Measurements from ENCODE around the gene ARFRP1. TPM values are rescaled to one million over a fixed set of nuclear protein-coding genes. Genes with fewer than 3 reads are reported as not detected.

The ARFRP1 gene
- total RNA-seq, 1 experiment from 2014 or later = 46.2 TPM

DNA sequence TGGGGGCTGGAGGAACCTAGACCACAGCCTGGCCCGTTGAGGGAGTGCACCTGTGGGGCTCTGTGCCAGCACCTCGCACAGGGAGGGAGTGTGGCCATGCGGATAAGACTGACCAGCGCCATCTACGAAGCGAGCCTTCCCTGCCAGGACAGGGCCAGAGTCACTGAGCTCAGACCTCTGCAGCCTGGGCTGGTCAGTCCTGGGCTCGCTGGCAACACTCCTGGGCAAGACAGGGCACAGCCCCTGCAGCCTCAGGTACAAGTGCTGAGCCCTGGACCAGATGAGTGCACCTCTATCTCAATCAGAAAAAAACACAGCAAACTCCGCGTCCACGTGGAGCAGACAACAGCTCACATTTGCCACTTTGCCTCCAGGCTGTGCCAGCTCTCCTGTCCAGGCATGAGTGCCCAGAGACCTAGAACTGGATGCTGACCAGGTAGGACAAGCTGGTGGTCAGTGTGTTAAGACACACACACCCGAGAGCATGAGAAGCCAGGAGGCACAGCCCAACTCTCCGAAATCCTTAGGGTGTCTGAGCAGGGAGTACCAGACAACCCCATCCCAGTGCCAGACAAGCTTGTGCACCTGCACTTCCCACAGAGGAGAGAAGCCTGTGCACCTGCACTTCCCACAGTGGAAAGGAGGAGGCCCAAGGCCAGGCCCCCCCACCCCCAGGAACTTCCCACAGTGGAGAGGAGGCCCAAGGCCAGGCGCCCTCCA, 4.9 kb downstream of the ARFRP1 start:
- no peak for DNase-seq (ENCODE audit: low read depth)

DNA sequence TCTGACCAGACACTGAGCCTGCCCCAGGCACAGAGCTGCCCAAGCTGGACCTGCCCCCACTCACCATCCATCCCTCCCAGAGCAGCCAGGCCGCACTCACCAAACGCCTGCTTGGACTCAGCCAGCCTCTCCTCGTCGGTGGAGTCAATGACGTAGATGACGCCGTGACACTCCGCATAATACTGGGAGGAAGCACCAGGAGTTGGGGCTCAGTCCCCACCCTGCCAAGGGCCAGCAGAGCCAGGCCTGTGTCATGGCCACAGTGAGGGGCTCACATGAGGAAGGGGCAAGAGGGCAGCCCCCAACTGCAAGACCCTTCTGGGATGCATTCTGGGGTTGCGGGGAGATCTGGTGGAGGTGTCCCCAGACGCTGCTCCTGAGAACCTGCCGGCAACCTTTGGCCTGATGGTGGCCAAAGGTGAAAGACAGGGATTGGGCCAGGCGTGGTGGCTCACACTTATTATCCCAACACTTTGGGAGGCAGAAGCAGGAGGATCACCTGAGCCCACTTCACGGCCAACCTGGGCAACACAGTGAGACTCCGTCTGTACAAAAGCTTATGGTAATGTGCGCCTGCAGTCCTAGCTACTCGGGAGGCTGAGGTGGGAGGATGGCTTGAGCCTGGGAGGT, 5.6 kb downstream of the ARFRP1 start:
- DNase-seq (ENCODE audit: low read depth) = no peak

DNA sequence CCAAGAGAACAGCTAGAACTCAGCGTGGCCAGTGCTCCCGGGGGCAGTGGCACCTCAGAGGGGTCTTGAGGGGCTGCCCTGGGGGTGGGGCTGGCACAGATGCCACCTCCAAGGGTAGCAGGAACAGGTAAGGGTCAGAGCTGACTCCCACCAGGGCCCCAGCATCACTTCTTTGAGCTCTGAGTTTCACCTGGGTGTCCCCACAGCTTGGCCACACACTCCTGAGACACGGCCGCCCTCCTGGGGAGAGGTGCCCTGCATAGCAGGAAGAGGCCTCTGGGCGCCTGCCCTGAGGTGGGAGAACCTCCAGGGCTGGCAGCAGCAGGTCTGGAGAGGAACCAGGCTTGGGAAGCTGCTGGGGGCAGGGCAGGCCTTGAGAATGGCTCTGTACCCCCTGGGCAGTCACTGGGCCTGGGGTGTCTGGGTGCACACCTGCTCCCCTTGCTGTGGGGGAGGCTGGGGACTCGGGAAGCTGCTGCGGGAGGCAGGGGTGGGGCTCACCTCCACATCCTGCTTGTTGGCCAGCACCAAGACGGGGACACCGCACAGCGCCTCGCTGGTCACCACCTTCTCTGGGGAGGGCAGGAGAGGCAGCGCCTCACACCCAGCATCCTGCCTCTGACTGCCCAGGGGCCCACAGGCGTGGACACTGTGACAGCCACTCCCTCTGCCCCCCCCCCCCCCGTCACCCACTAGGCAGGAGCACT, 6.3 kb downstream of the ARFRP1 start:
- DNase-seq (ENCODE audit: low read depth) = no peak

DNA sequence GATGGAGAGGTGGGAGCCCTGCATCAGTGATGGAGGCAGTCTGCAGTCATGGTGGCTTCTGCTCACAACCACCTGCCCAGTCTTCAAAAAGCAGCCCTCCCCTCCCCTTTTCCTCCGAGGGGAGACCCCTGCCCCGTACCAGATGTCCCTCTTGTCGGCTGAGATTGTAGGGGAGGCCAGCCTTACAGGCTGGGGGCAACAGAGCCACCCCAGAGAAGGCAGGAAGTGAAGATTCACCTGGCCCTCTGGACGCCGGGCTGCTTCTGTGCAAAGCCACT, 6.8 kb downstream of the ARFRP1 start:
- no peak for DNase-seq (ENCODE audit: low read depth)

DNA sequence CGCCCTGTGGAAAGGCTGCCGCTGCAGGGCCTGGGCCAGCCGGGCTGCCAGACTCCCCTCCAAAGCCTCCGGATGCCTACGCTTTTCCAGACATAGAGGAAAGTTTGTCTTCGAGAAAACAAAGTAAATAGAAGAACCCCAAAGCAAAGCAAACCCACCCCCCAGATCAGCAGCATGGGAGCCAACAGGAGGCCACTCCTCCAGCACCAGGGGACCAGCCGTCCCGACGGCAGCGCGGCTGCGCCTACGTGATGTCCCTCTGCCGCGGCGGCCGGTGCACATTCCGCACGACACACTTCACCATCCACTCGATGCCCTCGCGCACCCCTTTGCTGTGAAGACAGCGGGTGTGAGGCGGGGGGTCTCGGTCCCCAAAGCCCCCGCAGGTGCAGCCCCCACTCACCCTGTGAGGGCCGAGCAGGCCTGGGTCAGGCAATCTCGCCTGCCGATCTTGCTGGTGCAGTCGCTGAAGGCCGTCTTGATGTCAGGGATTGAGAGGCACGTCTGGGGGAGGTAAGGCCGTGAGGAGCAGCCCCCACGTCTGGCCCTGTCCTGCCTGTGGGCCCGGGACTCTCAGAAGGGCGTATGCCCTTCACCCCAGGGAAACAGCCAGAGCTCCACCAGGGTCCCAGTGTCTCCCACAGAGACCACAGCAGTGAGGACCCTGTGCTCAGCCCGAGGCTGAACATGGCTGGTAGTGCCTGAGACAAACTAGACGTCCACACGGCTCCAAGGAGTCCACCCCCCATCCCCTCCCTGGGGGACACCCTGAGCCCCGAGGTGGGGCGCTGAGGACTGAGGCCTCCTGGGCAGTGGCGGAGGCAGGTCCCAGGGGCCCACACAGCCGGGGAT, 7.4 kb downstream of the ARFRP1 start:
- no peak for DNase-seq (ENCODE audit: low read depth)

DNA sequence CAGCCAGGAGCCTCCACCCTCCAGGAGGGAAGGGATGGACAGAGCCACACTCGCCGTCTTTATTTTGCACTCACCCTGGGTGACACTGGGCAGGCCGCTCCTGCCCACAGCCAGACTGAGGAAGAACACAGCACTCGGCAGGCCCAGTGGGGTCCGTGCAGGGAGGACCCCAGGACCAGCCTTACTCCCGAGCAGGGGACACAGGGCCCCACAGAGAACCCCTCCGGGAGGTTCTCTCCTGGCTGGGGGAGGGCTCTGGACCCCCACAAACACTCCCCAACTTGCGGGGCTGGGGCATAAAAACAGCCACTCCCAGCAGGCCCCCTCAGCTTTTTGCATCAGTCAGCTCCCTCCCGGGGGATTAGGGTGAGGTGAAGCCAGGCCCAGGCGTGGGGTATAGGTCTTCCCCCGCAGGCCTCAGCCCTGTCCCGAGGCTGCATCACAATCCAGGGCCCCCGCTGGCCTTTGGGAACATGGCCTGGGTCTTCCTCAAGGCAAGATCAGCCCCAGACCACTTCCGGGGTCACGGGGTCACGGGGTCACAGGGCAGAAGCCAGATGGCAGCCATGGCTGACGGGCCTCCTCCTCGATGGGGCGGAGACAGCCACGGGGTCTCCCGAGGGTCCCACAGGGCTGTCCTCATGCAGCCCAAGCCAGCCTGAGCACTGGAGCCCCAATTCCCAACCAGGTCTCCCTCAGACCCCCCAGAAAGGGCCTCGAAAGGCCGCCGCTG, 8.1 kb downstream of the ARFRP1 start:
- DNase-seq (ENCODE audit: low read depth) = no peak

DNA sequence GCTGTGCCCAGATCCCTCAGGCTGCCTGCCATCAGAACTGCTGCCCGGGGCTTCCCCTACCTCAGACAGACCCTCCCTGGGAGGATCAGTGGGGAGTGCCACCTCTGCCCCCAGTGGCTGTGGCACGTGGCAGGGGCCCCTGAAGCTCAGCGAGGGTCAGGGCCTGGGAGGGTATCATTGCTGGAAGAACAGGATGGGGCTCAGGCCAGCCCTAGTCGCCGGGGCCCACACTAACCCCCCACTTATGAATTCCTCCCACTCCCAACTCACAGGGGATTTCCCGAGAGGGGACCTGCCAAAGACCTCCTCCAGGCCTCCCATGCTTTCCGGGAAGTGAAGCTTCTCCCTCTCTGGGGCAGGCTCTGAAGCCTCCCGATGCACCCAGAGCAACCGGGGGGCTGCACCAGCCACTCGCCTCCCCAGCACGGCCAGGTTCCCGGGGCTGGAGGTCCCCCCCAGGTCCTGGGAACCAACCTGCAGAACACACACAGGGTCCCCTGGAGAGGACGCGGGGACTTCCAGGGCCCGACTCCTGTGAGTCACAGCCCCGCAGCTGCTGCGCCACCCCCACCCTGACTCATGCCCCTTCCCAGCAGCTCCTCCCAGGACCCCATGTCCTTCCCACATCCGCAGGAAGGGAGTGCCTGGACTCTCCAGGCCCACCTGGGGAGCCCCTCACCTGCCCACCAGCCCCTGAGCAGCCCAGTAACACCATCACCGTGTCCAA, 8.9 kb downstream of the ARFRP1 start:
- DNase-seq (ENCODE audit: low read depth) = peak; percentile 96

DNA sequence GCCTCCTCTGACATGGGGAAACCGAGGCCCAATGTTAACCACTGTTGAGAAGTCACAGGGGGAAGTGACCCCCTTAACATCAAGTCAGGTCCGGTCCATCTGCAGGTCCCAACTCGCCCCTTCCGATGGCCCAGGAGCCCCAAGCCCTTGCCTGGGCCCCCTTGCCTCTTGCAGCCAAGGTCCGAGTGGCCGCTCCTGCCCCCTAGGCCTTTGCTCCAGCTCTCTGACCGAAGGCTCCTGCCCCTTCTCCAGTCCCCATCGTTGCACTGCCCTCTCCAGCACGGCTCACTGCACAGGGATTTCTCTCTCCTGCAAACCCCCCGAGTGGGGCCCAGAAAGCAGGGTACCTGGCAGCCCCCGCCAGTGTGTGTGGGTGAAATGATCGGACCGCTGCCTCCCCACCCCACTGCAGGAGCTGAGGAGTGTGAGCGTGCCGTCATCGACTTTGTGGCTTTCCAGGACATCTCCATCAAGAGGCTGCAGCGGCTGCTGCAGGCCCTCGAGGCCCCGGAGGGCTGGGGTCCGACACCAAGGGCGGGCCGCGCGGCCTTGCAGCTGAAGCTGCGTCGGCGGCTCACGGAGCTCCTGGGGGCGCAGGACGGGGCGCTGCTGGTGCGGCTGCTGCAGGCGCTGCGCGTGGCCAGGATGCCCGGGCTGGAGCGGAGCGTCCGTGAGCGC, 9.8 kb downstream of the ARFRP1 start:
- DNase-seq (ENCODE audit: low read depth) = no peak

DNA sequence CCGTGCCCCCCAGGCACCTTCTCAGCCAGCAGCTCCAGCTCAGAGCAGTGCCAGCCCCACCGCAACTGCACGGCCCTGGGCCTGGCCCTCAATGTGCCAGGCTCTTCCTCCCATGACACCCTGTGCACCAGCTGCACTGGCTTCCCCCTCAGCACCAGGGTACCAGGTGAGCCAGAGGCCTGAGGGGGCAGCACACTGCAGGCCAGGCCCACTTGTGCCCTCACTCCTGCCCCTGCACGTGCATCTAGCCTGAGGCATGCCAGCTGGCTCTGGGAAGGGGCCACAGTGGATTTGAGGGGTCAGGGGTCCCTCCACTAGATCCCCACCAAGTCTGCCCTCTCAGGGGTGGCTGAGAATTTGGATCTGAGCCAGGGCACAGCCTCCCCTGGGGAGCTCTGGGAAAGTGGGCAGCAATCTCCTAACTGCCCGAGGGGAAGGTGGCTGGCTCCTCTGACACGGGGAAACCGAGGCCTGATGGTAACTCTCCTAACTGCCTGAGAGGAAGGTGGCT, 10.4 kb downstream of the ARFRP1 start:
- DNase-seq (ENCODE audit: low read depth) = no peak

DNA sequence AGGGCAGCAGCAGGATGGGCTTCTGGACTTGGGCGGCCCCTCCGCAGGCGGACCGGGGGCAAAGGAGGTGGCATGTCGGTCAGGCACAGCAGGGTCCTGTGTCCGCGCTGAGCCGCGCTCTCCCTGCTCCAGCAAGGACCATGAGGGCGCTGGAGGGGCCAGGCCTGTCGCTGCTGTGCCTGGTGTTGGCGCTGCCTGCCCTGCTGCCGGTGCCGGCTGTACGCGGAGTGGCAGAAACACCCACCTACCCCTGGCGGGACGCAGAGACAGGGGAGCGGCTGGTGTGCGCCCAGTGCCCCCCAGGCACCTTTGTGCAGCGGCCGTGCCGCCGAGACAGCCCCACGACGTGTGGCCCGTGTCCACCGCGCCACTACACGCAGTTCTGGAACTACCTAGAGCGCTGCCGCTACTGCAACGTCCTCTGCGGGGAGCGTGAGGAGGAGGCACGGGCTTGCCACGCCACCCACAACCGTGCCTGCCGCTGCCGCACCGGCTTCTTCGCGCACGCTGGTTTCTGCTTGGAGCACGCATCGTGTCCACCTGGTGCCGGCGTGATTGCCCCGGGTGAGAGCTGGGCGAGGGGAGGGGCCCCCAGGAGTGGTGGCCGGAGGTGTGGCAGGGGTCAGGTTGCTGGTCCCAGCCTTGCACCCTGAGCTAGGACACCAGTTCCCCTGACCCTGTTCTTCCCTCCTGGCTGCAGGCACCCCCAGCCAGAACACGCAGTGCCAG, 11.0 kb downstream of the ARFRP1 start, which contains the start of gene TNFRSF6B:
Gene TNFRSF6B (plus strand): TSS at position 25 of the 729 bp plus-strand sequence. CDS start 116 bp downstream, at position 141.
- no peak for DNase-seq (ENCODE audit: low read depth)

DNA sequence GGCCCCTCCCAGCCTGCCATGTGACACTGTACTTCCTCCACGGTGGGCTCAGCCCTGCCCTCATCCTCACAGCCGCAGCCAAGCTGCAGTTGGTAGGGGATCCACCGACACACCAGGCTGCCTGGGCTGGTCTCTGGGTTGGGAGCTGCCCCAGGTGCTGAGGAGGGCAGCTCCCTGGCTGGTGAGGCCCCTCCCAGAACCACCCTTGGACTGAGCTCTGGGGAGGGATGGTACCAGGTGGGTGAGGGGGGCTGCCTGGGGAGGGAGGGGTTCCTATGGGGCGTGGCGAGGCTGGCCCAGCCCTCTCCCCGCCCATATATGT, 11.5 kb downstream of the ARFRP1 start:
- DNase-seq (ENCODE audit: low read depth) = no peak

DNA sequence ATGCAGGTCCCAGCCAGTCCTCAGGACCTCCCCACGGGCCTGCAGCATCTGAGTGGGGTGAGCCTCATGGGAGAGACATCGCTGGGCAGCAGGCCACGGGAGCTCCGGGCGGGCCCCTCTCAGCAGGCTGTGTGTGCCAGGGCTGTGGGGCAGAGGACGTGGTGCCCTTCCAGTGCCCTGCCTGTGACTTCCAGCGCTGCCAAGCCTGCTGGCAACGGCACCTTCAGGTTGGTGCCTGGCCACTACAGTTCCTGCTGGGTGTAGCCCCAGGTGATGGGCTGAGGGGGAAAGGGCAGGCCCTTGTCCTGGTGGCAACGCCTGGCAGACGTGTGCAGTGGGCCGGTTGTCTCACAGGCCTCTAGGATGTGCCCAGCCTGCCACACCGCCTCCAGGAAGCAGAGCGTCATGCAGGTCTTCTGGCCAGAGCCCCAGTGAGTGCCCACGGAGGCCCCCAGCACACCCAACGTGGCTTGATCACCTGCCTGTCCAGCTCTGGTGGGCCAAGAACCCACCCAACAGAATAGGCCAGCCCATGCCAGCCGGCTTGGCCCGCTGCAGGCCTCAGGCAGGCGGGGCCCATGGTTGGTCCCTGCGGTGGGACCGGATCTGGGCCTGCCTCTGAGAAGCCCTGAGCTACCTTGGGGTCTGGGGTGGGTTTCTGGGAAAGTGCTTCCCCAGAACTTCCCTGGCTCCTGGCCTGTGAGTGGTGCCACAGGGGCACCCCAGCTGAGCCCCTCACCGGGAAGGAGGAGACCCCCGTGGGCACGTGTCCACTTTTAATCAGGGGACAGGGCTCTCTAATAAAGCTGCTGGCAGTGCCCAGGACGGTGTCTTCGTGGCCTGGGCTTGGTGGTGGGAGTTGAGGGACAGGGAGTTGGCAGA, 12.1 kb downstream of the ARFRP1 start:
- no peak for DNase-seq (ENCODE audit: low read depth)

DNA sequence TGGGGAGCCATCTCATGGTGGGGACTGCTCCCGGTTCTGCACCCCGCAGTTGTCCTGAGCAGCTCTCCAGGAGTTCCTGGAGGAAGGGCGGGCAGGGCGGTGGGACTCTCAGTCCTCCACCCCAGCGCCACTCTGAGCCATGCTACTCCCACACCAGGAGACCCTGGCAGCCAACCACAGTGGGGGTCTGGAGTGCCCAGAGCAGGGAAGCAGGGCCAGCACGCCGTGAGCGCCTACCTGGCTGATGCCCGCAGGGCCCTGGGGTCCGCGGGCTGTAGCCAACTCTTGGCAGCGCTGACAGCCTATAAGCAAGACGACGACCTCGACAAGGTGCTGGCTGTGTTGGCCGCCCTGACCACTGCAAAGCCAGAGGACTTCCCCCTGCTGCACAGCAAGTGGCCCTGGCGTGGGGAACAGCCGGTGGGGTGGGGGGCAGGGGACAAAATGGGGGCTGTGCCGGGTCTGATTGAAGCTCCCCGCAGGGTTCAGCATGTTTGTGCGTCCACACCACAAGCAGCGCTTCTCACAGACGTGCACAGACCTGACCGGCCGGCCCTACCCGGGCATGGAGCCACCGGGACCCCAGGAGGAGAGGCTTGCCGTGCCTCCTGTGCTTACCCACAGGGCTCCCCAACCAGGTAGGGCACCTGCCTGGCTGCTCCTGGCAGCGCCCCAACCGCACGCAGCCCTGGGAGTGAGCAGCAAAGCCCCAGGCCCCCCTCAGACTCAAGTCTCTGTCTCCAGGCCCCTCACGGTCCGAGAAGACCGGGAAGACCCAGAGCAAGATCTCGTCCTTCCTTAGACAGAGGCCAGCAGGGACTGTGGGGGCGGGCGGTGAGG, 13.0 kb downstream of the ARFRP1 start:
- no peak for DNase-seq (ENCODE audit: low read depth)

DNA sequence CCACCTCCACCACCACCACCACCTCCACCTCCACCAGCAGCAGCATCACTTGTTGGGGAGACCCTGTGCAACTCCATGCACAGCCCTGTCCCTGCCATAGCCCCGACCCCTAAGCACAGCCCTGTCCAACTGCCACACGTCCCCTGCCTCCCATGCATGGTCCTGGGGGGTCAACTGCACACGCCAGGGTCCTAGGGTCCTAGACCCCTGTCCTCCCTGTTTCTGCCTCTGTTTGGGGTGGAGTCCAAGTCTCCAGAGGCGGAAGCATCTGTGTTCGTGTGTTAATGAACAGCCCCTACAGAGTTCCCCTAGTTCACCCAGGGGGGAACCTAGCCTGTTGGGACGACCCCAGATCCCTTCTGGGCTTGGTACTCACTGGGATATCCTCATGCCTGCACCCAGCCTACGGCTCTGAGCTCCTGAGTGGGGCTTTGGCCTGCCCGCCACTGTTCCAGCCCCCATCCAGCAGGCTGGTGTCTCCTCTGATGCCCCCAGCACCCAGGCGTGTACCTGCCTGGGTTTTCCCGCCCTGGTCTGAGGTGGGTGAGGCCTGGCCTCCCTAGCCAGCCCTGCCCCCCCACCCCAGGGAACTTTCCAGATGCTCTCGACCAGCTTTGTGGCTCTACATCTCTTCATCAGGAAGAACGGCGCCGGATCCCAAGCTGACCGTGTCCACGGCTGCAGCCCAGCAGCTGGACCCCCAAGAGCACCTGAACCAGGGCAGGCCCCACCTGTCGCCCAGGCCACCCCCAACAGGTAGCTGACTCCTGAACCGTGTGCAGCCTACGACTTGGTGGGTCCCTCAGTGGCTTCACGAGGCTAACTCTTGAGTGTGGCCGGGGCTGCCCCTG, 13.8 kb downstream of the ARFRP1 start:
- DNase-seq (ENCODE audit: low read depth) = no peak

DNA sequence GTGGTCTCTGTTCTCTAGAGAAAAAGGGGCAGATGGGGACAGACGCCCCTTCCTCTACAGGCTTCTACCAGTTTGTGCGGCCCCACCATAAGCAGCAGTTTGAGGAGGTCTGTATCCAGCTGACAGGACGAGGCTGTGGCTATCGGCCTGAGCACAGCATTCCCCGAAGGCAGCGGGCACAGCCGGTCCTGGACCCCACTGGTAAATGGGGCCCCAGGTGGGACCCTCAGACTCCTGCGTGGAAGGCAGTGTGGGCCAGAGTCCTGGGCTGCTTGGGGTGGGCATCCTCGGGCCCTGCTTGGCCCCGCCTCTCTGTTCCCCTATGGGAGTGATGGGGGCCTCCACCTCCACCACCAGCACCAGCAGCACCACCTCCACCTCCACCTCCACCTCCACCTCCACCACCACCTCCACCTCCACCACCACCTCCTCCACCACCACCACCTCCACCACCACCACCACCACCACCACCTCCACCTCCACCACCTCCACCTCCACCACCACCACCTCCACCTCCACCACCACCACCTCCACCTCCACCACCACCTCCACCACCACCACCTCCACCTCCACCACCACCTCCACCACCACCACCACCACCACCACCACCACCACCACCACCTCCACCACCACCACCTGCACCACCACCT, 14.6 kb downstream of the ARFRP1 start:
- no peak for DNase-seq (ENCODE audit: low read depth)
